Mucosa of rectum (tissue), 2 donors: ENCODE results near the gene EGFLAM.

Experiments used
- H3K27ac ChIP-seq, 2 donors: one replicate each; pipeline ENCODE4 v1.7.0; 2013; ENCODE audit warnings: inconsistent platforms in 2 of 2, low read depth in 2 of 2, low read length in 2 of 2
- H3K27me3 ChIP-seq, 2 donors: one replicate each; pipeline ENCODE4 v1.7.0; 2013; ENCODE audit warnings: low read length in 2 of 2; ENCODE audit not compliant: control insufficient read depth in 2 of 2, insufficient read depth in 2 of 2
- H3K36me3 ChIP-seq, 2 donors: one replicate each; pipeline ENCODE4 v1.7.0; 2013; ENCODE audit warnings: low read length in 2 of 2; ENCODE audit not compliant: control insufficient read depth in 2 of 2, insufficient read depth in 2 of 2
- H3K4me1 ChIP-seq, 2 donors: one replicate each; pipeline ENCODE4 v1.7.0; 2013; ENCODE audit warnings: low read length in 2 of 2, mild to moderate bottlenecking in 1 of 2; ENCODE audit not compliant: control insufficient read depth in 2 of 2, insufficient read depth in 2 of 2
- H3K4me3 ChIP-seq, 2 donors: one replicate each; pipeline ENCODE4 v1.7.0; 2013; ENCODE audit warnings: low read length in 2 of 2
- H3K9ac ChIP-seq, 2 donors: one replicate each; pipeline ENCODE4 v1.7.0; 2013; ENCODE audit warnings: low read length in 2 of 2, low read depth in 1 of 2, mild to moderate bottlenecking in 1 of 2
- H3K9me3 ChIP-seq, 2 donors: one replicate each; pipeline ENCODE4 v1.7.0; 2013; ENCODE audit warnings: low read length in 2 of 2; ENCODE audit not compliant: control insufficient read depth in 2 of 2
- donor health status: healthy.
- donor health status: Normal muscosa, but diverticular disease.

EGFLAM gene

DNA sequence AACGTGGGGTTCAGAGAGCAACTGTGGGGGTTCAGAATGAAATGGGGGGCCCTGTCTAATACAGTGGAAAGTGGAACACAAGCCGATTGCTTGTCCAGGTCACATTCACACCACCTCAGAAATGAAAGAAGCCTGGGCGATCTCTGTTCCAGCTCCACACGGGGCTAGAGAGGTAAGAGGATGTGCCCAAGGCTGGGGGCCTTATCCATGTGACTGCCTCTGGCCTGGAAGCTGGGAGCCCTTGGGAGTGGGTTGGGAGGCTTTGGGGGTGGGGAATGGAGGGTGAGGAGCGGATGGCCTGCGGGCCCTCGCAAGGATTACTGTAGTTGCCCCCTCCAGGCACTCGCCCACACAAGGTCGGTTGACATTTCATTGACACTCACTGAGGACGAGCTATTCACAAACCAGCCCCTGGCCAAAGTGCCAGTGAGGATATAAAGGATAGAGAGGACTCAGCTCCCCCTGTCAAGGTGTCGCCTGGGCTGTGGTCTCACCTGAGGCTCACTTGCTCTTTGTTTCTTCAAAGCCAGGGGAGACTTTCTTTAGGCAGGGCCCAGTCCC, 211.4 kb downstream of the EGFLAM start:
- Histone ChIP-seq H3K9ac (no peak overlapping the region), H3K27me3 (peaks cover 0 to 8% of the 10 kb centered on the region in 2 donors), H3K4me3 (no peak overlapping the region), H3K4me1 (peaks cover 2 to 7% of the 10 kb centered on the region in 2 donors), H3K36me3 (no peaks in the 10 kb centered on the region), H3K27ac (peak overlapping the region; percentile 60 to 68), H3K9me3 (no peaks in the 10 kb centered on the region)

DNA sequence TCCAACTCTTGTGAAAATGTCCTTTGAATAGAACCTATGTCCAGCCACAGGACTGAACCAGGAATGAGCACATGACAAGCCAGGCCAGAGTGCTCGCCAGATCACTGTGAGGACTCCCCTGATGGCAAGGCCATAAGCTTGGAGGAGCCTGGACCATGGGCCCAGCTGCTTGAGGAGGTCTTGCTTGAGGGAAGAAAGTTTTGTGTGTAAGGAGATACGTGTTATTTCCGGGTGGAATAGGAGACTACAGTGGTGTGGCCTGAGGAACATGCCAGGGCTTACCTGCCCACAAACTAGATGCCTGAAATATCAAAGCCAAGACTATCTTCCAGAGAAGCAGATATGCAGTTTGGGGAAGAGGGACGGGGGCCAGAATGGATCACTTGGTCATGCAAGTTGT, 213.3 kb downstream of the EGFLAM start:
- Histone ChIP-seq H3K27ac (no peak overlapping the region), H3K4me1 (peaks cover under 1 to 7% of the 10 kb centered on the region in 2 donors), H3K36me3 (no peaks in the 10 kb centered on the region), H3K9ac (no peak overlapping the region), H3K4me3 (no peak overlapping the region), H3K27me3 (peaks cover 0 to 3% of the 10 kb centered on the region in 2 donors), H3K9me3 (no peaks in the 10 kb centered on the region)

DNA sequence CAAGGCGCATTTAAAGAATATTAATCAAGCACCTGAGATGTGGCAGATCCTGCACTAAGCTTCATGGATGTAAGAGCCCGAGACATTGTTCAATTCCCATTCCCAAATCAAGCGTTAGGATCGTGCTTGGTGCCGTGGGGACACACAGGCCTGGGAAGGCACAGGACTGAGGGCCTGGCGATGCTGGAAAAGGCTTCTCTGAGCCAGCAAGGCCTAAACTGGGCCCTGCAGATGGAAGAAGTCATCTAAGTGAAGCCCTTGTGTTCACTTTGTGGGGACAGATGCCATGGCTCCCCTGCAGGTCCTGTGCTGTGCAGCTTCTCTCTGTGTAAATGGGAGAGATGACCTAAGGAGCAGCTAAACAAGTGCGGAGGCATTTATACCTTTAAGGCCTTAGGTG, 214.2 kb downstream of the EGFLAM start:
- Histone ChIP-seq H3K9ac (no peak overlapping the region), H3K9me3 (no peaks in the 10 kb centered on the region), H3K4me3 (no peak overlapping the region), H3K27me3 (peaks cover 0 to 3% of the 10 kb centered on the region in 2 donors), H3K36me3 (no peaks in the 10 kb centered on the region), H3K4me1 (peaks cover 0 to 7% of the 10 kb centered on the region in 2 donors), H3K27ac (no peak overlapping the region)

DNA sequence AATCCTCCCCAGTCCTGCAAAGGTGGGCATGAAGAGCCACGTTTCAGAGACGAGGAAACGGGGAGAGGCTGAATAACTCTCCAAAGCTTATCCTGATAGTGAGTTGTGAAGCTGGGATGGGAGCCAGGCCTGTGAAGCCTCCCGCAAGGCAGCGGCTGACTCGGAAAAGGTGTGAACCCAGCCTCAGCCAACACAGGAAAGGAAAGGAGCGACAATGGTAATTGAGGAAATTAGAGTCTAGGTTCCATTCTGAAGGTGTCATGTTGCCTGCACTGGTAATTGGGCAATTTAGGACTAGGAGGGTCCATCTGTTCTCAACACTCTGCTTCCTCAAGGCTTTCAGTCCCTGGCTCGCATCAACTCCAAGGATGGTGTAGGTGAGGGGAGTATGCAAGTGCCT, 214.6 kb downstream of the EGFLAM start:
- H3K9ac ChIP-seq = no peak overlapping the region
- no peak overlapping the region for H3K4me3 ChIP-seq
- no peaks in the 10 kb centered on the region for H3K36me3 ChIP-seq
- H3K27me3 ChIP-seq = no peaks in the 10 kb centered on the region
- H3K27ac ChIP-seq = no peak overlapping the region
- peaks cover 0 to 7% of the 10 kb centered on the region in 2 donors for H3K4me1 ChIP-seq
- H3K9me3 ChIP-seq = no peaks in the 10 kb centered on the region

DNA sequence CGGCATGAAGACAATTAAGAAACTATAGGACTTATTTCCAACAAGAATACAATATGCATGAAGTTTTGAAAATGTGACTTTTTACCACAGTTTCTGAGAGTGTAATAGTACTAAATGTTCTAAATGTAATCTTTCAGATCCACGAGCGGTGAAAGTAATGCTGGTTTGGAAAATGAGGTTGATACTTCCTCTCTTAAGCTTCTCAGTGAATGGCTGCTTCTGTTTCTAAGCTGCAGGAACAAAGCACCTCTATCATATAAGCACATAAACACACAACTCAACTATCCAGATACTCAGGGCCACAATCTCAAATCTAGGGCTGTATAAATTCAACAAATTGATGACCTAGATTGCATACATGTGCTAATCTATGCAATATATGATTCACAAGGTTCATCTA, 219.8 kb downstream of the EGFLAM start:
- Histone ChIP-seq H3K9ac (no peak overlapping the region), H3K27me3 (peaks cover 0 to 7% of the 10 kb centered on the region in 2 donors), H3K9me3 (no peaks in the 10 kb centered on the region), H3K36me3 (peaks cover 0 to 4% of the 10 kb centered on the region in 2 donors), H3K4me1 (no peaks in the 10 kb centered on the region), H3K27ac (no peak overlapping the region), H3K4me3 (no peak overlapping the region)

DNA sequence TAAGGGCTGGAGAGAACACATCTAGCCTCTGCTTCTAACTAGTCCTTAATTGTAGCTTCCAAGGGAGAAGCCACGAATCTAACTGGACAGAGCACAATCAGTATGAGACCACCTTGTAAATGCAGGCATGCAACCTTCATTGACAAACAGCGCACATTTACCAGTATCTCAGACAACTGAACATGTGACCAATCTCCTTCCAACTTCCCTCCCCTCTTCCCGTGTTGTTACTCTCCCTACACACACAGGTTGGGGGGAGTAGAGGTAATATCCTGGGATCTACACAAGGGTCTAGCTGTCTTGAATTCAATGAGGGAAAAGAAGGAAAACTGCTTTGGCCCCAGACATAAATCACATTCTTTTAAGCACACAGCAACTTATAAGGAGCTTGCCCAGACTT, 220.5 kb downstream of the EGFLAM start:
- H3K36me3 ChIP-seq = peaks cover 0 to 4% of the 10 kb centered on the region in 2 donors
- no peak overlapping the region for H3K4me3 ChIP-seq
- no peak overlapping the region for H3K27ac ChIP-seq
- H3K9ac ChIP-seq = no peak overlapping the region
- H3K9me3 ChIP-seq = no peaks in the 10 kb centered on the region
- peaks cover 0 to 7% of the 10 kb centered on the region in 2 donors for H3K27me3 ChIP-seq
- no peaks in the 10 kb centered on the region for H3K4me1 ChIP-seq

DNA sequence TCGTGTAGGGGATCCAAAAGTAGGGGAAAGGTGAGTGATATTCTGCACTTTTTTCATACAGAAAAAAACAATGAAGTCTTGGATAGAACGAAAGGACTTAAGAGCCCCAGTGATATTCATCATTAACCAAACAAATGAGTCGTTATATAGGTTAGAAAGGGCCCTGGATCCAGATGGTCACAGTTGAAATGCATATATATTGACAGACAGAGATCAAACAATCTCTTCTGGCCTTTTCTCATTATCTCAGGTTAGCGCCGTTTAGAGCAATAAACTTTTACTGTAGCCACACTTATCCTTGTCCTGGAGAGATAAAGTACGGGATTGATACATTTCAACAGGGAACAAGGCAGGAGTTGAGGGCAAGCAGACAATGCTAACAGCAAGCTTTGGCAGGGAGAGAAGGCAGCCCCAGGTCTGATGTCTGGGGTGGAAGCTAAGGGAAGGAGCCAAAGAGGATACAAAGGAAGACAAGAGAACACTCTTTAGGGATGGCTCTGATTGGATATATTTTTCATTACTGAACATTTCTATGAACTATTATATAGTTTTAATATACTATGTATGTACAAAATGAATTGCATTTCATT, 221.1 kb downstream of the EGFLAM start:
- peaks cover 0 to 4% of the 10 kb centered on the region in 2 donors for H3K36me3 ChIP-seq
- no peaks in the 10 kb centered on the region for H3K9me3 ChIP-seq
- no peak overlapping the region for H3K27ac ChIP-seq
- H3K9ac ChIP-seq = no peak overlapping the region
- no peaks in the 10 kb centered on the region for H3K4me1 ChIP-seq
- no peak overlapping the region for H3K4me3 ChIP-seq
- peaks cover 0 to 7% of the 10 kb centered on the region in 2 donors for H3K27me3 ChIP-seq

DNA sequence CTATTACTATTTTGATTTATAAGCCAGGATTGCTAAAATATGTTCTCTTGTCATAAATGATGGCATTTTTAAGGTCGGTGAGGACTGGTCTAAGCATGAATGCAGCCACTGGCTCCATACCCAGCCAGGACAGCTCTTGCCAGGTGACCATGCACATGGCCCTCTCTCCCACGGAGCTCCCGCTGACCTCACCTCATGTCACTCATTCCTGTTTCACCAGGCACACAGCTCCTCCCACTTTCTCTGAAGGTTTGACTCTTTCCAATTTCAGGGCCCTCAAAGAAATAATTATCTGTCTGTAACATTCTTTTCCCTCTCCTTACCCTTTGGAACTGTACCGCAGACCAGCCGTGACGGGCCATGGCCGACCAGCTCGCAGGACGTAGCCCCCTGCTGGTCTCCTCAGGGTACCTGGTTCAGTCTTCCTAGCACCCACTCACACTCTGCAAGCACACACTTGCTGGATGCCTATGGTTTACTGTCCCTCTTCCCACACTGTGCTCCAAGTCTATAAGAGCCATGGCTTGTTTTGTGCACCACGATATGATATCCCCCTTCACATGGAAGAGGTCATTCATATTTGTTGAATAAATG, 225.5 kb downstream of the EGFLAM start:
- H3K4me3 ChIP-seq = no peak overlapping the region
- peaks cover 0 to 3% of the 10 kb centered on the region in 2 donors for H3K27me3 ChIP-seq
- no peak overlapping the region for H3K9ac ChIP-seq
- no peak overlapping the region for H3K27ac ChIP-seq
- H3K36me3 ChIP-seq = peaks cover 0 to 4% of the 10 kb centered on the region in 2 donors
- H3K4me1 ChIP-seq = no peaks in the 10 kb centered on the region
- no peaks in the 10 kb centered on the region for H3K9me3 ChIP-seq

DNA sequence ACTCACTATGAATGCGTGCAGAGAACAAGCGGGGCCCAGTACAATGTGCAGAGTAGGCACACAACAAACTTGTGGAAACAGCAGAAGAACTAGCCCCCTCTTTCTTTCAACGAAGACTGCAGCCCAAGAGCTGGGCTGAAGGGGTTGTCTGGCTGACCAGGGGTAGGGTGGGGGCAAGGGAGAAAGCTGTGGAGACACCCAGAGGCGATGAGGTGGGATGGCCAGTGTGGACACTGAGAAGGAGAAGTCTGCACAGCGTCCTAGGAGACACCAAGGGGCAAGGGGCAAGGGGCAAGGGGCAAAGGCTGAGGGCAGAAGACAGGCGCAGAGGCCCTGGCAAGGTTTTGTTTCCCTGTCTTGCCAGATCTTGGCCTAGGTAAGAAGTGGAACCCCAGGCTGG, 235.8 kb downstream of the EGFLAM start:
- Histone ChIP-seq H3K9ac (no peak overlapping the region), H3K27me3 (no peaks in the 10 kb centered on the region), H3K27ac (no peak overlapping the region), H3K9me3 (no peaks in the 10 kb centered on the region), H3K36me3 (no peaks in the 10 kb centered on the region), H3K4me1 (no peaks in the 10 kb centered on the region), H3K4me3 (no peak overlapping the region)

DNA sequence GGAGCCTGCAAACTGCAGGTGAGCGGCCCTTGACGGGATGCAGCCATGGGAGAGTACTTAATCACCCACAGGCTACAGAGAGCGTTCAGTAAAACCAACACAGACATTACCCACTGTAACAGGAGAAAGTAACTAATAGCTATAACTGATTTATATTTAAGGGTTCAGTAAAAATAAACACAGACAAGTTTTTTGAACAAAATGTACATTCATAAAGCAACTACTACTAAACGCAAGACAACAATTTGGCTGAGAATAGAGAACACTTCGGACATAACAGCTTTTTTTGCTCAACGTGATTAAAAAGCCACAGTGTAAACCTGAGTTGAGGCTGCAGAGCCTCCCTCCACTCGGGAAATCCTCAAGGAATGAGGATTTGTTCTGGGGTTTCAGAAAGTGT, 236.4 kb downstream of the EGFLAM start:
- no peaks in the 10 kb centered on the region for H3K36me3 ChIP-seq

More for the DNA sequence above, 236.4 kb downstream of the EGFLAM start:
- H3K27ac ChIP-seq = no peak overlapping the region
- no peaks in the 10 kb centered on the region for H3K27me3 ChIP-seq
- H3K4me1 ChIP-seq = no peaks in the 10 kb centered on the region
- no peaks in the 10 kb centered on the region for H3K9me3 ChIP-seq
- no peak overlapping the region for H3K4me3 ChIP-seq
- no peak overlapping the region for H3K9ac ChIP-seq
